ENCODE data around the gene CRHR1.
"Not testable (repeated sequence)": the region's sequence is repeated elsewhere in the genome, so short reads cannot be mapped to it uniquely, and the experiment has no call there.

CRHR1 gene

DNA sequence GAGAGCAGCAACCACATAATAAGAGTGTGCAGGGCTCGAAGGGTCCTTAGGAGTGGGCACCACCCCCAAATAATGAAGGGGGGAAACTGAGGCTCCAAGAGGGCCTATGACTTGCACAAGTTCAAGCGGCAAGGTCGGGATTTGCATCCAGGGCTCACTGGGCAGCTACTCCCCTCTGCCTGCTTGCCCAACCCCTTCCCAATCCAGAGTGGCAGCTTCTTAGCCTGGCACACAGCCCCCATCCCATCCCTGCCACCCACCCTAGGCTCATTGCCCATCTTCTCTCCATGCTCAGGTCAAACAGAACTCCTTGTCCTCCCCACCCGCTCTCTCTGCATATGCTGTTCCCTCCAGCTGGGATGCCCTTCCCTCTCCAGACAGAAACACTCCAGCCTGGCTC, 63.0 kb downstream of the CRHR1 start:
- DNase-seq, result no peak

GRCh38 chr17:45847747-45848146, 63.6 kb downstream of the CRHR1 start:
- no peak for DNase-seq

GRCh38 chr17:45848405-45848804, 64.3 kb downstream of the CRHR1 start:
- DNase-seq, result no peak

- DNase-seq, result no peak
Observed at GRCh38 chr17:45848868-45849535, 64.9 kb downstream of the CRHR1 start.

- DNase-seq, result no peak
Observed at GRCh38 chr17:45849536-45849990, 65.4 kb downstream of the CRHR1 start.

GRCh38 chr17:45850011-45850410, 65.9 kb downstream of the CRHR1 start:
- DNase-seq, result no peak

DNA sequence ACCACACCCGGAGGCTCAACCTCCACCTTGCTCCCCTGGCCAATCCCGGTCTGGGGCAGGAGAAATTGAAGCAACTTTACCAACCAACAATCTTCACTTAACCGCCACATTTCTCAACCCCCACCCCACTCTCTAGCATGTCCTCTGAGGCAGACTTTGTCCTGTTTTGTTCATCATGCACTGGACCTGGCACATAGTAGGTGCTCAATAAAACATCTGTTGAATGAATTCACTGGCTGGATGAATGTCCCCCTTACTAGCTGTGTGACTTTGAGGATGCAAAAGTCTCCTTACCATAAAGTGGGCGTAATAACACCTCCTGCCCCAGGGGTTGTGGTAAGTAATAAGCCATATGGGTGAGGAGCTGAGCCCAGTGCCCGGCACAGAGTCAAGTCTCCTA, 66.3 kb downstream of the CRHR1 start:
- DNase-seq, result no peak

- no peak for DNase-seq
Observed at GRCh38 chr17:45851022-45851421, 66.9 kb downstream of the CRHR1 start.

- DNase-seq, result no peak
Observed at GRCh38 chr17:45851464-45851863, 67.3 kb downstream of the CRHR1 start.

- DNase-seq, result no peak
Observed at GRCh38 chr17:45851873-45852272, 67.8 kb downstream of the CRHR1 start.

DNA sequence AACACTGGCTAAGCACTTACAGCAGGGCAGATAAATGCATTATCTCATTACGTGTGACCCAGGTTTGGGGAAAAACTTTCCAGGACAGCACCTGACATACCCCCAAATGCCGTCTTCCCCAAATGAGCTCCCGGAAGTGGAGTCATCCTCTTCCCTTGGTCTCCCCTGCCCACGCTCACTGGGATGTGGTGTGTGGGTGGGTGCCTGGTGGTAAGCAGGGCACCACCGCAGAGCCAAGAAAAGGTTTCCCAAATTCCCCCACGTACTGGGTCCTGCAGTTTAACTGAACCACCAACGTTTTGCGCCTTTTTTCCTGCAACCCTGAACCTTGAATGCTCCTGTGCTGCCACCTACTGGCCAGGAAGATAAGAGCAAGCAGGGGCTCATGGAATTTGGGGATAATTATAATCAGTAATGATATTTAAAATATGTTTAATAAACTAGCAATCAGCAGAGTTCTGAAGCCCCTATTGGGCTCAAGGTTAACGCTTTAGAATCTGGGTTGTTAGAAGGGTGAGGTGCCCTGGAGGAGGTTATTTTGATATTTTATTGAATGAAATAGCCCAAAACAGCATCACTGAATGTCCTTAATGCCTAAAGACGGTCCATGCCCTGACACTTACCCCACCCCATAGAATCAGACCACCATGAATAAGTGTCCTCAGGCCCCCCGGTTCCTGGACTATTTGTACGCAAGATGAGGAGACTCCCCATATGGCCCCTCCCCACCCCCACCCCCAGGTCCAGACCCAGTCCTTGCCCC, 68.6 kb downstream of the CRHR1 start:
- DNase-seq, result peak; percentile 24

- DNase-seq, result no peak
Observed at GRCh38 chr17:45854209-45854608, 70.1 kb downstream of the CRHR1 start.

- DNase-seq, result no peak
Observed at GRCh38 chr17:45855691-45856336, 71.7 kb downstream of the CRHR1 start.

- no peak for DNase-seq
Observed at GRCh38 chr17:45857977-45858708, 74.0 kb downstream of the CRHR1 start.

DNA sequence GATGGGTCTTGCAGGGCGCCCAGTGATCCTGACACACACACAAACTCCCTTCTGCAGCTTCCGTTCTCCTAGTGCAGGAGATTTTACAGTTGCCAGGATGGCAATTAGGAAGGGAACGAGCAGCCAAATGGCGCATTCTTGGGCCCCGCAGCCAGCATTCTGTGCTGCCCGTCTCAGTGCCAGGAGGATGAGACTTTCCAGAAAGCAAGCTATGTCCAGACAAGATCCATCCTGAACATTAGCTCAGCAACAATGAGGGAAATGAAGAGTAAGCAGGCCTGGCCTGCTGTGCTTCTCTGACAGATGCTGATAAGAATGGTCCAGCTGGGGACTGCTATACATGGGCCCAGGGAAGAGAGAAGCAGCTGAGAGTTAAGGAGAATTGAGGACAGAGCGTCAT, 77.0 kb downstream of the CRHR1 start:
- no peak for DNase-seq

- not testable (repeated sequence) for DNase-seq
Observed at GRCh38 chr17:45862127-45862526, 78.0 kb downstream of the CRHR1 start.

- no peak for DNase-seq
Observed at GRCh38 chr17:45863857-45864654, 79.9 kb downstream of the CRHR1 start.

- no peak for DNase-seq
Observed at GRCh38 chr17:45867171-45867570, 83.1 kb downstream of the CRHR1 start.

- DNase-seq, result no peak
Observed at GRCh38 chr17:45867702-45868101, 83.6 kb downstream of the CRHR1 start.

GRCh38 chr17:45868276-45868675, 84.2 kb downstream of the CRHR1 start:
- DNase-seq, result no peak

GRCh38 chr17:45869676-45870341, 85.7 kb downstream of the CRHR1 start:
- no peak for DNase-seq

All from CD4-positive, alpha-beta T cell treated with Interferon gamma for 1 hour (primary cell).